Activated CD8-positive, alpha-beta memory T cell treated with anti-CD3 and anti-CD28 coated beads, Interleukin-2, amount 50 U/mL, for 1 hour (primary cell): Measurements from ENCODE around the gene DPH7.
"Not testable (repeated sequence)": the region's sequence is repeated elsewhere in the genome, so short reads cannot be mapped to it uniquely, and the experiment has no call there.

Source experiments
- DNase-seq: peaks from one replicate; pipeline ENCODE4 v3.0.0-alpha.2; 2020; ENCODE audit errors: extremely low read depth

The DPH7 gene

DNA sequence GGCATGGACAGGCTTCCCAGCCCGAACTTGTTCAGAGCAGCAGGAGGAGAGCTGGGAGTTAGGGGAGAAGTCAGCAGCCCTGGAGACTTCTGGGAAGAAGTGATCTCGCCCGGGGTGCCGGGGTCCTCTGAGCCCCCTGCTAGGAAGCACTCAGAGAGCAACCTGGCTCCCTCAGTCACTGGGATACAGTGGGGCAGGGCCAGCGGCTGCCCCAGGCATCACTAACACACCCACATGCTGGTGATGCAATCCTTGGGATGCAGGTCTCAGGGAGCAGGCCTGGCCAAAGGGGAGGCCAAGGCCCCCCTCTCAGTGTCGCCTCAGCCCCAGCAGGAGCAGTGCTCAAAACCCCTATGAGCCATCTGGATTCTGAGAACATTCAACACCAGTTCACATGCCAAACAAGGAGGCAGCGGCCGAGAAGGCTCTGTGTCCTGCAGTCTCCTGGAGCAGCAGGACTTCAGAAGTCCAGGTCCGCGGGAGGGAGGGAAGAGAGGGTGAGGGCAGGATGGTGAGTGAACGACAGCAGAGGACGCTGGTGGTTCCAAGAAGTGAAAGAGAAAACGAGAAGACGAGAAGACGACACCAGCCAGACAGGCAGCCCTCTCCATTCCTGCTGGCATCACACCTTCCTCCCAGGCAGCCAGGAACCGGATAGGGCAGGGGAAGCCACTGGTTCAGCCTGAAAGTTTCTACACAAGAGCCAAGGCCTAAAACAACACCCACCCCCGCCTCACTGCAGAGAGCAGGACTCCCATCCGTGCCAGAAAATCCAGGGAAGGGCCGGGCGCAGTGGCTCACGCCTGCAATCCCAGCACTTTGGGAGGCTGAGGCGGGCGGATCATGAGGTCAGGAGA lies 30.8 kb downstream of the DPH7 start:
- DNase-seq = no peak

GRCh38 chr9:137545123-137545522 lies 33.6 kb downstream of the DPH7 start:
- DNase-seq = no peak

DNA sequence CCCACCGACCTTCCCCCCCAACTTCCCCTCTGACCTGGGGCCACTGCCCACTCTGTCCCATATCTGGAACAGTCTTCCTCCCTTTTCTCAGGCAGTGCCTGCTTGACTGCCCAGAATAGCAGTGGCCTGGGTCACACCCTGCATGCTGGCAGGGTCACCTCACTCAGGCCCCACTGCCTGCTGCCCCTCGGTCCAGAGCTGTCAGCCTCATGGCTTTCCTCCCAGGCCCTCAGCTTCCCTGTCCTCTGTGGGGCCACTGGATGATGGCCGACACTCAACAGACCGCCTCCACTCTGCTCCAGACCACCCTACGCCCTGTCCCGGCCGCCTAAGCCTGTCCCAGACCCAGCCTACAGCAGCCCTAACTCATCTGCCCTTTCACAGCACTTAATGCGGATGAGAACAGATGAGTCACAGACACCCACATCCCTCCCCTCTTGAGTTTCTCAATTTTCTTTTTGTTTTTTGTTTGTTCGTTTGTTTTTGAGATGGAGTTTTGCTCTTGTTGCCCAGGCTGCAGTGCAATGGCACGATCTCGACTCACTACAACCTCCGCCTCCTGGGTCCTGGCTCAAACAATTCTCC lies 34.5 kb downstream of the DPH7 start:
- no peak for DNase-seq

GRCh38 chr9:137543237-137543963 lies 35.3 kb downstream of the DPH7 start:
- no peak for DNase-seq

DNA sequence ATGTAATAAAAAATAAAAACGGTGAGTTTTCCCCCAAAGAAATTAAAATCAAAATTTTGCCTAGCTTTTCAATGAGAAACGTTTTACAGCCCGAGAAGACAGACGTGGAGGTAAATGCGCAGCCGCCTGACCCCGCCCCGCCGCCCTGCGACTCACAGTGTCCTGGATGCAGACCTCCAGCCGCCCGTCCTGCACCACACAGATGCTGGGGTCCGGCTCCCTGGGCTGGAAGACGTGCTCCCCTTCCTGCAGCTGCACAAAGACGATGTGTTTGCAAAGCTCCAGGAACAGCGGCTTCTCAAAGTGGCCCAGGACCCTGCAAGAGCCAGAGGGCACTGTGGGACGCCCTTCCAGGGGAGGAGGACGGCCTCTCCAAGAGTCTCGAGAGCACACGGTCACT lies 36.2 kb downstream of the DPH7 start:
- no peak for DNase-seq

DNA sequence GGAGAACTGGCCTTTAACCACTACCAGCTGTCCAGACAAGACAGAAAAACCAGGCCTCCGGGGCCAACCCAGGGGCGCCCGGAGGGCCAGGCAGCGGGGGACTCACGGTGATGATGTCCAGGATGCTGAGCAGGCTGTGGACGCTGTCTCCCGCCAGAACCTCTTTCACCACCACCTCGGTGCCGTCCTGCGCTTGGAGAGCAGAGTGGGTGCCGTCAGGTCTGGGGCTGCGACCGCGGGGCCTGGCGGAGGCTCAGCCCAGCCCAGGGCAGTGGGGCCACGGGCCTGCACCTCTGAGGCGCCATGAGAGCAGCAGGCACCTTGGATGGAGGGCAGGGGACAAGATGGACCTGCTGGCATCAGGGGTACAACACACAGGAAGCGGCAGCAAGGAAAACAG lies 38.2 kb downstream of the DPH7 start:
- DNase-seq = no peak

- no peak for DNase-seq
Measured at GRCh38 chr9:137538058-137538457, 40.7 kb downstream of the DPH7 start.

GRCh38 chr9:137536594-137537131 lies 42.1 kb downstream of the DPH7 start:
- DNase-seq = not testable (repeated sequence)

DNA sequence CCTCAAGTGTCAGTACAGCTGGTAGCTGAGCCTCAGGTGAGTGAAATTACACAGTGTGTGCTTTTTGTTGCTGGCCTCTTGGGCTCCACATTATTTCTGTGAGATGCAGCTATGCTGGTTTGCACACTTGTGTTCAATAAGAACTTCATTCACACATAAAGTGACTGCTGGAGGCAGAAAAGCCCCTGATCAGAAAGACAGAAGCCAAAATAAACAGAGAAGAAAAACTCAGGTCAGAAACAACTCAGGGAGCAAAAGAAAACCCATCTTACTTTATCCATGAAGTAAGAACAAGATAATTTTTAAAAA lies 43.7 kb downstream of the DPH7 start:
- DNase-seq = no peak

- DNase-seq = no peak
Measured at GRCh38 chr9:137534256-137535119, 44.2 kb downstream of the DPH7 start.

GRCh38 chr9:137532891-137533468 lies 45.7 kb downstream of the DPH7 start:
- not testable (repeated sequence) for DNase-seq

DNA sequence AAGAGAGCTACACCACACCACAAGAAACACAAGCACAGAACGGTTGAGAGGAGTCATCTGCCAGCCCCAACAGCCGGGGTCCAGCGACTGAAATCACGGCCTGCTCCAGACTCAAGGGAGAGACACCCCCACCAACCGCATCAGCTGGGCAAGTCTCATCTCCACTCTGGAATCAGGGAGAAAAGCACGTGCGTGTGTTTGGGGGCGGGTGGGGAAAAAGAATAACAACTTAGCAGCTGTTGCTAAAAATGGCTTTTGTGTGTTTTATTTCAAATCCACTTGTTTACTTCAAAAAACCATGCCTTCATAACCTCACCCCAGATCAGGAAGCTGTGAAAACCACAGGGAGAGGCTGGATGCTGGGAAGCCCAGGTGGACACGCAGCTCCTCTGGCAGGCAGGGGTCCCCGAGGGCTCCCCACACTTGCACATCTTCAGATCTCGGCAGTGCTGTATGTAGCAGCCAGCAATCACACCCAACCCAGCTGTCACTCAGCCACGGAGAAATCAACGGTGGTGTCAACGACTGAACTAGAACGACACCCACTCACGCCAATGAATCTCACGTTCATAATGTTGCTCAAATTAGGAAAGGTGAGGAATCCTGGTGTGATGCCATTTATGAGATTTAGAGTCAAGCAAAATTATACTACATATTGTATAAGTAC lies 47.5 kb downstream of the DPH7 start:
- DNase-seq = no peak

GRCh38 chr9:137530331-137530730 lies 48.4 kb downstream of the DPH7 start:
- no peak for DNase-seq

DNA sequence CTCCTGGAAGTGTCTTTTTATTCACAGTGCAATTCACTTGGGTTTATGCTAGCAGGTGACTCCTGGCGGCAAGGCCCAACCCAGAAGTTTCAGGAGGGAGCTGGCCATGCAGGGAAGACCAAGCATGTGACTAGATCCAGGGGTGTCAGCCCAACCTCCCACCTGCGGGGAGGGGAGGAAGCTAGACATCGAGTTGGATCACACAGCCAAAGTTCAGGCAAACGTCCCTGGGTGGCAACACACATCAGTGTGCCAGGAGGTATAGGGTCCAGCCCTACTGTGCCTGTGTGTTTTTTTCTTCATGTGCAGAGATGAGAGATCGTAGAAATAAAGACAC lies 53.8 kb downstream of the DPH7 start:
- DNase-seq = no peak

GRCh38 chr9:137524161-137524980 lies 54.4 kb downstream of the DPH7 start:
- DNase-seq = no peak

DNA sequence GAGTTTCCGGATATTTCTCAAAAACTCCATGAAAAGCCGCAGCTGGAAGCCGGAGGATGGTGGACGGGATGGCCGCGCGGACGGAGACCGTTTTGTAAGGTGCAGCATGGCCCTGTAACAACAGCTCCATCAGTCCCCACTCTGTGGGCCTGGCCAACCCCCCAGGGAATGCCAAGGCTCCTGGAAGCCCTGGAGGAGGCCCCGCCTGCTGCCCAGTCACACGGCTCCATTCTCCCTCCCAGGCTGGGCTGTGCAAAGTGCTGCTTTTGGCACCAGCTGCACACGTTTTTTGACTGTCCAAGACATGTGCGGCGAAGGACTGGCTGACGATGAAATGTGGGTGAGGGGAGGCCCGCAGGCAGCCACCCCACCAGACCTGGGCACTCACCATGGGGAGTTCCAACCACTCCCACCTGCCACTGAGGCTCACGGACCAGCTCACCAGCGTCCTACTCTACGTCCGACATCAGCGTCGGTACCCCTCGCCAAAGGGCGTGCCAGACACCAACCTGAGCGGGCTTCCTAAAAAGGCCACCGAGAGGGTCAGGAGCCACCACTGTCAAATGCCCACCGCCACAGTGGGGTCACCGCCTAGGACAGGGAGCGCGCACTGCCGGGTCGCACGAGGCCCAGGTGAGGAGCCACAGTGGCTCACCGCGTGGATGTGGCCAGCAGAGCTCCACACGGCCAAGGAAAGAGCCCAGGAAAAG lies 55.8 kb downstream of the DPH7 start:
- no peak for DNase-seq

DNA sequence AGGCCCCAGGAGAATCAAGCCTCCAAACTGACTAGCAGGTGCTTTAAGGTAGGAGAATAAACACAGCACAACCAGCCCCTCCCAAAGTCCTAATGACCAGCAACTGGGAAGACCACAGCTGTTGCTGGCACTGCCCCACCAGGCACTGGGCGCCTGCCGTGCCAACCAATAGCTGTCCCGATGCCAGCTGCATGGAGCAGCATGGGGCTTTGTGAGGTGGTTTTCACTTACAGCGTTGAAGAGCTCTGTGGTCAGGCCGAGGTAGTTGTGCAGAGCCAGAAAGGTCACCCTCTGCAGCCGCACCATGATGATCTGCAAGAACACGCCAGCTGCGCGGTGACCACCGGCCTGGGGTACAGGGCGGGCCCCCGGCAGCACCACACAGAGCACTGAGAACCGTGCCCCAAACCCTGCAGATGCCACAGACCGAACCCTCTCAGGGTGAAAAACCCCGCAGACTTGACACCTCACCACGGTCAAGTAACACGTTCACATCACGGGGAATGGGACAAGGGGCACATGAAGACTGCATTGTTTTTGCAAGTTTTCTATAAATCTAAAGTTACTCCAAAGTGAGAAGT lies 57.2 kb downstream of the DPH7 start:
- no peak for DNase-seq

GRCh38 chr9:137520614-137521404 lies 57.9 kb downstream of the DPH7 start:
- DNase-seq = no peak
